Transverse colon (tissue), 4 donors: ENCODE results near the gene CPVL. TPM values are rescaled to one million over a fixed set of nuclear protein-coding genes. Genes with fewer than 3 reads are reported as not detected.

Experiments used
- DNase-seq: peaks from one replicate; pipeline ENCODE4 v3.0.0-alpha.2; 2019
- H3K27ac ChIP-seq, 4 donors: fragments of 200-600 bp; sonication (generic); 2 replicates each; pipeline ENCODE4 v1.5.1; 2016 to 2018; ENCODE audit warnings: inconsistent platforms in 4 of 4
- H3K27me3 ChIP-seq: fragments of 200-600 bp; sonication (generic); 2 replicates; pipeline ENCODE4 v1.5.1; 2017; ENCODE audit warnings: inconsistent platforms
- H3K36me3 ChIP-seq, 4 donors: fragments of 200-600 bp; sonication (generic); 2 replicates each; pipeline ENCODE4 v1.5.1; 2017 to 2019; ENCODE audit warnings: inconsistent platforms in 4 of 4
- H3K4me1 ChIP-seq, 4 donors: fragments of 200-600 bp; sonication (generic); 2 replicates each; pipeline ENCODE4 v1.5.1; 2017 to 2020; ENCODE audit warnings: inconsistent platforms in 4 of 4
- H3K4me3 ChIP-seq, 4 donors: fragments of 200-600 bp; sonication (generic); 1 replicate in 1 of 4; 2 replicates in 3 of 4; pipeline versions ENCODE4 v1.5.1 to v1.6.1; 2017 to 2019; ENCODE audit warnings: inconsistent platforms in 4 of 4
- H3K9me3 ChIP-seq, 2 donors: fragments of 200-600 bp; sonication (generic); 2 replicates each; pipeline ENCODE4 v1.5.1; 2017 to 2019; ENCODE audit warnings: inconsistent platforms in 2 of 2
- EP300 ChIP-seq: sonication (generic); formaldehyde crosslinking; IDR thresholded peaks from one replicate; pipeline ENCODE4 v1.6.1; 2017; ENCODE audit warnings: antibody characterized with exemption, low read depth
- POLR2A ChIP-seq: fragments of 450-650 bp; IDR thresholded peaks from one replicate; pipeline ENCODE4 v1.6.1; 2016; ENCODE audit warnings: antibody characterized with exemption, mild to moderate bottlenecking, moderate library complexity
- POLR2AphosphoS5 ChIP-seq, 3 donors: sonication (generic); formaldehyde crosslinking; IDR thresholded peaks; one replicate each; pipeline ENCODE4 v1.6.1; 2016; ENCODE audit warnings: antibody characterized with exemption in 3 of 3
- WGBS, 2 donors: methylation state at CpG; one replicate each; pipeline ENCODE4 v1.1.5; 2018; ENCODE audit warnings: low coverage in 1 of 2; 5-methylcytosine and 5-hydroxymethylcytosine counted together
- in situ Hi-C, 4 donors: fragments of 200-750 bp; cut with MboI; loops; one replicate each; pipeline versions ENCODE4 v1.15.0 to v1.15.1; 2017; ENCODE audit warnings: low sequenced_read_pairs in 3 of 4, low pct_ligation_motif_present in 1 of 4, low pct_unique_long_range_greater_than_20kb in 1 of 4
- intact Hi-C: fragments of 100-400 bp; cut with DNase I; formaldehyde crosslinking; loops from one replicate; pipeline ENCODE4 v1.15.1; 2023; ENCODE audit warnings: low total_unique reads
- total RNA-seq, 4 donors: library from RNA; depleted of rRNA; stranded (reverse); fragments of >200 nt; gene quantifications; one replicate each; pipeline ENCODE4 v1.1.0, GENCODE V29; 2016
- TF ChIP-seq, protein P1 (sequence below), 5 experiments: fragments of 200-600 bp in 3 of 5; fragments of 450-650 bp in 2 of 5; sonication (generic) in 3 of 5; IDR thresholded peaks; 1 replicate in 2 of 5; 2 replicates in 3 of 5; pipeline ENCODE4 v1.5.1; 2016 to 2017; ENCODE audit warnings: antibody characterized with exemption in 5 of 5, inconsistent platforms in 3 of 5, mild to moderate bottlenecking in 2 of 5, moderate library complexity in 1 of 5

CPVL gene
- total RNA-seq, 4 donors from 2014 or later, result 0.75 to 9.7 (median 4.8) TPM

DNA sequence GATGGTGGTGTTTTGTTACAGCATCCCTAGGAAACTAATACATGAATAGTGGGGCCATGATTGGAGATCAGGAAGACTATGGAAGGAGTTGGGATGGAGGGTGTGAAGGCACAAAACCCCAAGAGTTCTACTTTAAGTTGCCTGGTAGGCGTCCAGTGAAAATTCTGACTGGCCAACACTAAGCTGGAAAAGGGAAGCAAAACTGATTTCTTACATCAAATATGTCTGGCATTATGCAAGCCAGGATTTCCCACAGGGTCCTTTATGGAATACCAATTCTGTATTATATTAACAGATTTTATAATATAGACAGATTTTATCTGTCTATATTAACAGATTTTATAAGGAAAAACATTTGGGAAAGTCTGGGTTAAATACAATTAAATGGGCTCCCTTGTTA lies 16.2 kb downstream of the CPVL start:
- H3K9me3 ChIP-seq, result no peaks in the 10 kb centered on the region
- in situ Hi-C loops, result no loop called here
- H3K27ac ChIP-seq, result no peak overlapping the region
- intact Hi-C loops, result no loop called here
- no peaks in the 10 kb centered on the region for H3K36me3 ChIP-seq
- WGBS, 2 donors, result 90% methylated on average over 1 of the region's 1 CpG; no CpG with 5 or more reads in 1 of the 2 donors
- no peak overlapping the region for H3K4me3 ChIP-seq
- no peaks in the 10 kb centered on the region for H3K4me1 ChIP-seq
- H3K27me3 ChIP-seq, result no peaks in the 10 kb centered on the region
- TF ChIP-seq, protein P1, sequence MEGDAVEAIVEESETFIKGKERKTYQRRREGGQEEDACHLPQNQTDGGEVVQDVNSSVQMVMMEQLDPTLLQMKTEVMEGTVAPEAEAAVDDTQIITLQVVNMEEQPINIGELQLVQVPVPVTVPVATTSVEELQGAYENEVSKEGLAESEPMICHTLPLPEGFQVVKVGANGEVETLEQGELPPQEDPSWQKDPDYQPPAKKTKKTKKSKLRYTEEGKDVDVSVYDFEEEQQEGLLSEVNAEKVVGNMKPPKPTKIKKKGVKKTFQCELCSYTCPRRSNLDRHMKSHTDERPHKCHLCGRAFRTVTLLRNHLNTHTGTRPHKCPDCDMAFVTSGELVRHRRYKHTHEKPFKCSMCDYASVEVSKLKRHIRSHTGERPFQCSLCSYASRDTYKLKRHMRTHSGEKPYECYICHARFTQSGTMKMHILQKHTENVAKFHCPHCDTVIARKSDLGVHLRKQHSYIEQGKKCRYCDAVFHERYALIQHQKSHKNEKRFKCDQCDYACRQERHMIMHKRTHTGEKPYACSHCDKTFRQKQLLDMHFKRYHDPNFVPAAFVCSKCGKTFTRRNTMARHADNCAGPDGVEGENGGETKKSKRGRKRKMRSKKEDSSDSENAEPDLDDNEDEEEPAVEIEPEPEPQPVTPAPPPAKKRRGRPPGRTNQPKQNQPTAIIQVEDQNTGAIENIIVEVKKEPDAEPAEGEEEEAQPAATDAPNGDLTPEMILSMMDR (IDR thresholded peaks at IDR 0.05), result no peak
- TF ChIP-seq POLR2AphosphoS5 (IDR thresholded peaks at IDR 0.05) (no peak), POLR2A (no peak), EP300 (no peak)
- DNase-seq, result no peak

DNA sequence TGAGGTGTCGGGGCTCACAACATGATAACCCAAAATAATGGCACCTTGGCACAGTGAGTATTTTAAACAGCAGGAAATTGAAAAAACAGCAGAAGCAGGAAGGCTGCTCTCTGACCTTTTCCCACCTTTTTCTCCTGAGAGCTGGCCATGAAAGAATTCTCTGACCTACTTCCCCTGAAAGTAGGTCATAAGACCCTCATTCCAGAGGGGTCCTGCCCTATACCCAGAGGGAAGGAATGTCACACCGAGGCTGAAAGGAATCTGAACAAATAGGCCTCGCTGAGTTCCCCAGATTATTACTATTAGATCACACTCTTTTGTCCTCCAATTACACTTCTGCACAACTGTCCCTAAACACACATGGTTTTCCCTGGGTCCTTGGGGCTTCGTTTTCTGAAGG lies 18.8 kb downstream of the CPVL start:
- WGBS, 2 donors, result 59 to 76% methylated on average over 3 to 4 of the region's 4 CpGs
- TF ChIP-seq, protein P1 (IDR thresholded peaks at IDR 0.05), result no peak
- TF ChIP-seq POLR2AphosphoS5 (IDR thresholded peaks at IDR 0.05) (no peak), EP300 (no peak), POLR2A (no peak)
- intact Hi-C loops, result no loop called here
- in situ Hi-C loops, result no loop called here
- no peak overlapping the region for H3K4me3 ChIP-seq
- H3K4me1 ChIP-seq, result no peaks in the 10 kb centered on the region
- H3K27ac ChIP-seq, result no peak overlapping the region
- H3K36me3 ChIP-seq, result no peaks in the 10 kb centered on the region
- DNase-seq, result no peak
- no peaks in the 10 kb centered on the region for H3K9me3 ChIP-seq
- H3K27me3 ChIP-seq, result no peaks in the 10 kb centered on the region

DNA sequence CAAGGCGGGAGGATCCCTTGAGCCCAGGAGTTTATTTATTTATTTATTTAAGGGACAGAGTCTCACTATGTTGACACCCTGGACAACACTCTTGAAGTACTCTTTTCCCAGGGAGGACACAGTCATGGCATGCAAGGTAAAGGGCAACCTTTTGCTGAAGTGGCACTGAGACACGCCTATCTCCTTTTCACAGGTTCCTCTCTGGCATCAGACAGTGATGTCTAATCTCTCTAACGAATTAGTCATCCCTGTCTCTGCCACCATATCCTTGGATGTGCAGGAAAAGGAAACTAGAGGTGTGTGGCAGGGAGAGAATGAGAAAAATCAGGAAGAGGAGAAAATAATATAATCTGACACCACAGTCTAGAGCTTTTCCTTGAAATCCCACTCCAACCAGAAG lies 19.5 kb downstream of the CPVL start:
- no peaks in the 10 kb centered on the region for H3K27me3 ChIP-seq
- no peak overlapping the region for H3K4me3 ChIP-seq
- H3K36me3 ChIP-seq, result no peaks in the 10 kb centered on the region
- H3K9me3 ChIP-seq, result no peaks in the 10 kb centered on the region
- intact Hi-C loops, result no loop called here
- in situ Hi-C loops, result no loop called here
- 78 to 100% methylated on average over 1 to 3 of the region's 3 CpGs for WGBS, 2 donors
- TF ChIP-seq POLR2A (no peak), EP300 (no peak), POLR2AphosphoS5 (IDR thresholded peaks at IDR 0.05) (no peak)
- TF ChIP-seq, protein P1 (IDR thresholded peaks at IDR 0.05), result no peak
- H3K27ac ChIP-seq, result no peak overlapping the region
- H3K4me1 ChIP-seq, result no peaks in the 10 kb centered on the region
- DNase-seq, result no peak

DNA sequence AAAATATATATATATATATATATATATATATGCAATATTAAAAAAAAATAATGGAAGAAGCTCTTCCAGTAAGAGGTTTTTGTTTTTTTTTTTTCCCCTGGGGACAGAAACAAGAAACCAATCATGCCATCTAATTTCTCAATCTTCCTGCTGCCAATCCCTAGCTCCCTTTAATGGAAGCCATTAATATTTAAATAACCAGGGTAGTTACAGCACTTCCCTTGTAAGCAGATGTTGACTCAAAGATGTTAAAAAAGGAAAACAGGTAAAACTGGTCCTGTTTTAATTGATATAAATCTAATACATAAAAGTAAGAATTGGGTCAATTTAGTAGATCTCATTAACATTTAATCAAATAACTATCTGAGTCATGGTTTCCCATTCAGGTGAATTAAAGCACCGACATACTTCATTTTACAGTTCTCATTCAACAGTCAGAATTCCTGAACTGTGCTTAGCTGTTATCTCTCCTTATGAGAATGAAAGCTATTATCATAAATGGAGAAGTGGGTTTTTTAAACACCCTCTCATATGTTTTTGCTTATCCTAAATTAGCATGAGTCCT lies 22.6 kb downstream of the CPVL start:
- TF ChIP-seq EP300, result no peak
- no peak overlapping the region for H3K27ac ChIP-seq
- in situ Hi-C loops (no loop called here), intact Hi-C loops (no loop called here)
- H3K36me3 ChIP-seq, result no peaks in the 10 kb centered on the region
- 67 to 78% methylated on average over 1 of the region's 1 CpG for WGBS, 2 donors
- H3K9me3 ChIP-seq, result no peaks in the 10 kb centered on the region
- DNase-seq, result no peak
- H3K4me3 ChIP-seq, result no peak overlapping the region
- H3K4me1 ChIP-seq, result no peaks in the 10 kb centered on the region
- H3K27me3 ChIP-seq, result no peaks in the 10 kb centered on the region

DNA sequence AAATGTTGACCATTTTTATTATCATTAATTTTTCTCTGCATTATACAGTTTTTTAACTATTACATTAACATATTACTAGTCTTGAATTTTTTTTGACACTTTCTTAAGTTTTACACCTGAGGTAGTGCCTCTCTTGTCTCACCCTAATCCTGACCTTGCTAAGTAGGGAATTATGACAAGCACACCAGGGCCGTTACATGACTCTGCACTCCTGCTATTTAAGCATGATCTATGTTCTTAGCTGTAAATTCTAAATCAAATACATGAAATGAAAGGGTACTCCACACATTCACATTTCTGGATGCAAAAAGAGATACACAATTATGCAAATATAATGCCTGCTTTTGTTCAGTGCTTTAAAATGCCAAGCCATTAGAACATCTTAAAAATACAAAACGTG lies 23.6 kb downstream of the CPVL start:
- Histone ChIP-seq H3K4me3 (no peak overlapping the region), H3K9me3 (no peaks in the 10 kb centered on the region), H3K36me3 (no peaks in the 10 kb centered on the region), H3K27me3 (no peaks in the 10 kb centered on the region), H3K27ac (no peak overlapping the region), H3K4me1 (no peaks in the 10 kb centered on the region)
- intact Hi-C loops (no loop called here), in situ Hi-C loops (no loop called here)
- DNase-seq, result no peak
- WGBS, 2 donors, result 83 to 84% methylated on average over 2 of the region's 2 CpGs
- TF ChIP-seq POLR2A, result no peak
- no peak for TF ChIP-seq EP300
- TF ChIP-seq, protein P1 (IDR thresholded peaks at IDR 0.05), result no peak
- no peak for TF ChIP-seq POLR2AphosphoS5 (IDR thresholded peaks at IDR 0.05)
